ENCODE data around the gene ALOX5. TPM values are rescaled to one million over a fixed set of nuclear protein-coding genes. Genes with fewer than 3 reads are reported as not detected.

ALOX5 gene
- total and polyA plus RNA-seq, 11 donors = 1.3 to 36.1 (median 5.8) TPM

GRCh38 chr10:45428611-45429510, 54.8 kb downstream of the ALOX5 start:
- no peak for ATAC-seq

GRCh38 chr10:45429790-45430189, 55.8 kb downstream of the ALOX5 start:
- H3K9me3 ChIP-seq = no peaks in the 10 kb centered on the region
- no peak overlapping the region for H3K27ac ChIP-seq
- no peak for DNase-seq
- WGBS, 4 donors = 69 to 100% (median 74%) methylated on average over 1 to 2 of the region's 2 CpGs
- H3K4me1 ChIP-seq = peaks cover 0 to 17% (median 6%) of the 10 kb centered on the region in 12 donors
- peaks cover 0 to 25% (median 6%) of the 10 kb centered on the region in 9 donors for H3K27me3 ChIP-seq
- TF ChIP-seq CTCF (IDR thresholded peaks at IDR 0.05) (no peak), POLR2A (IDR thresholded peaks at IDR 0.05) (no peak)
- no peaks in the 10 kb centered on the region for H3K36me3 ChIP-seq
- no peak for ATAC-seq
- H3K4me3 ChIP-seq = no peak overlapping the region
- intact Hi-C loops (cut with DNase I) = loop anchor here in 1 of 10 donors (10.0 kb wide), 1 partner anchor 425 kb away; the partner anchor contains the start of gene ZNF22

More at GRCh38 chr10:45428611-45429510, 54.8 kb downstream of the ALOX5 start:
- Histone ChIP-seq H3K4me1 (peaks cover 0 to 24% (median 6%) of the 10 kb centered on the region in 12 donors), H3K36me3 (no peaks in the 10 kb centered on the region), H3K4me3 (no peak overlapping the region), H3K27me3 (peaks cover 0 to 25% (median 6%) of the 10 kb centered on the region in 9 donors), H3K9me3 (no peaks in the 10 kb centered on the region), H3K27ac (no peak overlapping the region)
- TF ChIP-seq CTCF (IDR thresholded peaks at IDR 0.05) (no peak), POLR2A (IDR thresholded peaks at IDR 0.05) (no peak)
- no peak for DNase-seq
- intact Hi-C loops (cut with DNase I) = loop anchor here in 1 of 10 donors (10.0 kb wide), 1 partner anchor 424 kb away; the partner anchor contains the start of gene ZNF22
- WGBS, 4 donors = 87 to 90% (median 88%) methylated on average over 8 to 10 of the region's 10 CpGs

GRCh38 chr10:45432113-45432512, 58.1 kb downstream of the ALOX5 start:
- Histone ChIP-seq H3K27me3 (peaks cover 0 to 25% (median 6%) of the 10 kb centered on the region in 9 donors), H3K4me1 (peaks cover 0 to 14% (median 5%) of the 10 kb centered on the region in 12 donors), H3K36me3 (no peaks in the 10 kb centered on the region), H3K9me3 (peaks cover 0 to 13% (median 0%) of the 10 kb centered on the region in 12 donors), H3K4me3 (no peak overlapping the region), H3K27ac (no peak overlapping the region)
- DNase-seq (no peak), ATAC-seq (no peak)
- WGBS, 4 donors = 91 to 93% (median 91%) methylated on average over 2 of the region's 2 CpGs
- no peak for TF ChIP-seq CTCF (IDR thresholded peaks at IDR 0.05)
- TF ChIP-seq POLR2A (IDR thresholded peaks at IDR 0.05) = no peak
- intact Hi-C loops (cut with DNase I) = no loop called here

Measured in heart left ventricle (tissue), 16 donors.